Measurements from ENCODE around the gene PSRC1. TPM values are rescaled to one million over a fixed set of nuclear protein-coding genes. Genes with fewer than 3 reads are reported as not detected.

Gene PSRC1
- polyA plus RNA-seq, 1 of the 3 experiments (the other 2 are of a cell fraction), result 19.4 TPM

DNA sequence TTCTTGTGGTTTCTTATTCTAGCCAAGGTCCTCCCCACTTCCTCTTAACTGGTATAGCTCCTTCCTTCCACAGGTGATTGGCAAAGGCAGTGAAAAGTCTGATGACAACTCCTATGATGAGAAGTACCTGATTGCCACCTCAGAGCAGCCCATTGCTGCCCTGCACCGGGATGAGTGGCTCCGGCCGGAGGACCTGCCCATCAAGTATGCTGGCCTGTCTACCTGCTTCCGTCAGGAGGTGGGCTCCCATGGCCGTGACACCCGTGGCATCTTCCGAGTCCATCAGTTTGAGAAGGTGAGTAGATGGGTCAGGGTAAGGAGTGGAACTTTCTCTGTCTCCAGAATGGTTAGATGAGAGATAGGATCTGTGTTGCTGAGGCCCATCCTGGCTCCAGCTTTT, 47.8 kb downstream of the PSRC1 start:
- no peak overlapping the region for H3K9ac ChIP-seq
- no peaks in the 10 kb centered on the region for H4K20me1 ChIP-seq (ENCODE audit: insufficient read depth)
- H3K4me2 ChIP-seq, result no peak overlapping the region
- H2AFZ ChIP-seq (ENCODE audit: low read depth), result no peak overlapping the region
- peaks cover 8% of the 10 kb centered on the region for H3F3A ChIP-seq (replicated peaks; ENCODE audit: insufficient read depth)
- DNase-seq, result no peak
- no peaks in the 10 kb centered on the region for H3K9me2 ChIP-seq
- no peak overlapping the region; a peak in 1 of 4 replicates for H3K27ac ChIP-seq (ENCODE audit: low read depth in 2 of 2, low read length in 1 of 2)
- CTCF ChIA-PET, result interaction anchor here (0.6 to 2.7 kb wide), 4 partner anchors 11 to 29 kb away, joined by 3 to 15 read pairs (median 5); partner anchors contain the start of gene CELSR2
- peaks cover 55 to 76% of the 10 kb centered on the region in 2 experiments for H3K36me3 ChIP-seq (replicated peaks in 1 of 2; ENCODE audit: control insufficient read depth in 1 of 2, insufficient read depth in 2 of 2, low read length in 1 of 2)
- H3K4me3 ChIP-seq (ENCODE audit: low read depth in 2 of 2, low read length in 1 of 2), result no peak overlapping the region
- no peaks in the 10 kb centered on the region for H3K27me3 ChIP-seq (ENCODE audit: insufficient read depth)
- no peaks in the 10 kb centered on the region for H3K79me2 ChIP-seq (ENCODE audit: insufficient read depth)
- POLR2A ChIA-PET, result no interaction called here
- 96% methylated on average over 7 of the region's 7 CpGs for WGBS (ENCODE audit: low lambda C conversion rate)
- H3K9me3 ChIP-seq, result no peaks in the 10 kb centered on the region
- TF ChIP-seq YY1 (IDR thresholded peaks at IDR 0.05; ENCODE audit: low read depth) (no peak), MEF2A (IDR thresholded peaks at IDR 0.05; ENCODE audit: borderline replicate concordance, low read depth) (no peak), EP300 (IDR thresholded peaks at IDR 0.05; ENCODE audit: borderline replicate concordance in 1 of 2, low read depth in 1 of 2, low read length in 1 of 2) (no peak), GABPA (IDR thresholded peaks at IDR 0.05; ENCODE audit: low read depth) (no peak)
- TF ChIP-seq, protein P1, sequence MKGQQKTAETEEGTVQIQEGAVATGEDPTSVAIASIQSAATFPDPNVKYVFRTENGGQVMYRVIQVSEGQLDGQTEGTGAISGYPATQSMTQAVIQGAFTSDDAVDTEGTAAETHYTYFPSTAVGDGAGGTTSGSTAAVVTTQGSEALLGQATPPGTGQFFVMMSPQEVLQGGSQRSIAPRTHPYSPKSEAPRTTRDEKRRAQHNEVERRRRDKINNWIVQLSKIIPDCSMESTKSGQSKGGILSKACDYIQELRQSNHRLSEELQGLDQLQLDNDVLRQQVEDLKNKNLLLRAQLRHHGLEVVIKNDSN (IDR thresholded peaks at IDR 0.05; ENCODE audit: borderline replicate concordance, low read depth), result no peak
- peaks cover 0 to 4% of the 10 kb centered on the region in 2 experiments; a peak in 2 of 4 replicates for H3K4me1 ChIP-seq (ENCODE audit: control insufficient read depth in 1 of 2, insufficient read depth in 2 of 2, low read depth in 1 of 2, low read length in 1 of 2)

DNA sequence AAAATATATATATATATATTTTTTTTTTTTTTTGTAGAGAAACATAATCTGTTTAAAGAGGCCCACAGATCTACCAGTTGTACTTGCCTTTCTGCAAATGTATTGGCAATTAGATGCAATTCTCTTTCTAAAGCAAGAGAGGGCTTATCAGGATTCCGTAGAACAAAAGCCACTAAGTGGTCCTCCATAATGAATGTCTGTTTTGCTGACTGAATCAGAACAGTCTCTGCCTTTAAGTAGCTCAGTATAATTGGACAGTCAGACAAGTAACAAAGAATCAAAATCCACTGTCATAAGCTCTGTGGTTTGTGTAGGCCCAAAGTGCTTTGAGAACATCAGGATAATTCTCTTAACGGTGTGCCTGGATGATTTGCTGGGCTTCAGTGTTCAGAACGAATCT, 51.9 kb downstream of the PSRC1 start:
- H3K27ac ChIP-seq (ENCODE audit: low read depth in 2 of 2, low read length in 1 of 2), result no peak overlapping the region
- H3F3A ChIP-seq (replicated peaks; ENCODE audit: insufficient read depth), result peaks cover 8% of the 10 kb centered on the region
- H3K9ac ChIP-seq, result no peak overlapping the region
- 81% methylated on average over 3 of the region's 3 CpGs for WGBS (ENCODE audit: low lambda C conversion rate)
- no peak overlapping the region for H3K4me3 ChIP-seq (ENCODE audit: low read depth in 2 of 2, low read length in 1 of 2)
- no peak for TF ChIP-seq TEAD4 (IDR thresholded peaks at IDR 0.05; ENCODE audit: borderline replicate concordance, insufficient read depth)
- no peak for TF ChIP-seq TCF12 (IDR thresholded peaks at IDR 0.05)
- TF ChIP-seq YY1 (IDR thresholded peaks at IDR 0.05; ENCODE audit: low read depth), result no peak
- no peak for TF ChIP-seq TAF1 (IDR thresholded peaks at IDR 0.05; ENCODE audit: borderline replicate concordance, low read depth, low read length)
- TF ChIP-seq SMC3 (IDR thresholded peaks at IDR 0.05; ENCODE audit: low read depth, low read length), result no peak
- no peak for TF ChIP-seq NRF1 (IDR thresholded peaks at IDR 0.05; ENCODE audit: low read depth, low read length)
- TF ChIP-seq, protein P2, sequence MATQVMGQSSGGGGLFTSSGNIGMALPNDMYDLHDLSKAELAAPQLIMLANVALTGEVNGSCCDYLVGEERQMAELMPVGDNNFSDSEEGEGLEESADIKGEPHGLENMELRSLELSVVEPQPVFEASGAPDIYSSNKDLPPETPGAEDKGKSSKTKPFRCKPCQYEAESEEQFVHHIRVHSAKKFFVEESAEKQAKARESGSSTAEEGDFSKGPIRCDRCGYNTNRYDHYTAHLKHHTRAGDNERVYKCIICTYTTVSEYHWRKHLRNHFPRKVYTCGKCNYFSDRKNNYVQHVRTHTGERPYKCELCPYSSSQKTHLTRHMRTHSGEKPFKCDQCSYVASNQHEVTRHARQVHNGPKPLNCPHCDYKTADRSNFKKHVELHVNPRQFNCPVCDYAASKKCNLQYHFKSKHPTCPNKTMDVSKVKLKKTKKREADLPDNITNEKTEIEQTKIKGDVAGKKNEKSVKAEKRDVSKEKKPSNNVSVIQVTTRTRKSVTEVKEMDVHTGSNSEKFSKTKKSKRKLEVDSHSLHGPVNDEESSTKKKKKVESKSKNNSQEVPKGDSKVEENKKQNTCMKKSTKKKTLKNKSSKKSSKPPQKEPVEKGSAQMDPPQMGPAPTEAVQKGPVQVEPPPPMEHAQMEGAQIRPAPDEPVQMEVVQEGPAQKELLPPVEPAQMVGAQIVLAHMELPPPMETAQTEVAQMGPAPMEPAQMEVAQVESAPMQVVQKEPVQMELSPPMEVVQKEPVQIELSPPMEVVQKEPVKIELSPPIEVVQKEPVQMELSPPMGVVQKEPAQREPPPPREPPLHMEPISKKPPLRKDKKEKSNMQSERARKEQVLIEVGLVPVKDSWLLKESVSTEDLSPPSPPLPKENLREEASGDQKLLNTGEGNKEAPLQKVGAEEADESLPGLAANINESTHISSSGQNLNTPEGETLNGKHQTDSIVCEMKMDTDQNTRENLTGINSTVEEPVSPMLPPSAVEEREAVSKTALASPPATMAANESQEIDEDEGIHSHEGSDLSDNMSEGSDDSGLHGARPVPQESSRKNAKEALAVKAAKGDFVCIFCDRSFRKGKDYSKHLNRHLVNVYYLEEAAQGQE (IDR thresholded peaks at IDR 0.05; ENCODE audit: low read depth, low read length), result no peak
- no peak for TF ChIP-seq EP300 (IDR thresholded peaks at IDR 0.05; ENCODE audit: borderline replicate concordance in 1 of 2, low read depth in 1 of 2, low read length in 1 of 2)
- TF ChIP-seq RCOR1 (IDR thresholded peaks at IDR 0.05; ENCODE audit: low read length), result no peak
- TF ChIP-seq, protein P3, sequence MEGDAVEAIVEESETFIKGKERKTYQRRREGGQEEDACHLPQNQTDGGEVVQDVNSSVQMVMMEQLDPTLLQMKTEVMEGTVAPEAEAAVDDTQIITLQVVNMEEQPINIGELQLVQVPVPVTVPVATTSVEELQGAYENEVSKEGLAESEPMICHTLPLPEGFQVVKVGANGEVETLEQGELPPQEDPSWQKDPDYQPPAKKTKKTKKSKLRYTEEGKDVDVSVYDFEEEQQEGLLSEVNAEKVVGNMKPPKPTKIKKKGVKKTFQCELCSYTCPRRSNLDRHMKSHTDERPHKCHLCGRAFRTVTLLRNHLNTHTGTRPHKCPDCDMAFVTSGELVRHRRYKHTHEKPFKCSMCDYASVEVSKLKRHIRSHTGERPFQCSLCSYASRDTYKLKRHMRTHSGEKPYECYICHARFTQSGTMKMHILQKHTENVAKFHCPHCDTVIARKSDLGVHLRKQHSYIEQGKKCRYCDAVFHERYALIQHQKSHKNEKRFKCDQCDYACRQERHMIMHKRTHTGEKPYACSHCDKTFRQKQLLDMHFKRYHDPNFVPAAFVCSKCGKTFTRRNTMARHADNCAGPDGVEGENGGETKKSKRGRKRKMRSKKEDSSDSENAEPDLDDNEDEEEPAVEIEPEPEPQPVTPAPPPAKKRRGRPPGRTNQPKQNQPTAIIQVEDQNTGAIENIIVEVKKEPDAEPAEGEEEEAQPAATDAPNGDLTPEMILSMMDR (IDR thresholded peaks at IDR 0.05), result no peak
- TF ChIP-seq NFIC (IDR thresholded peaks at IDR 0.05; ENCODE audit: borderline replicate concordance), result no peak
- TF ChIP-seq RAD21 (IDR thresholded peaks at IDR 0.05; ENCODE audit: low read length), result no peak
- TF ChIP-seq FOXM1 (IDR thresholded peaks at IDR 0.05; ENCODE audit: low read depth), result no peak
- no peak for TF ChIP-seq RXRA (IDR thresholded peaks at IDR 0.05; ENCODE audit: borderline replicate concordance, low read depth)
- no peak for TF ChIP-seq GABPA (IDR thresholded peaks at IDR 0.05; ENCODE audit: low read depth)
- no peak for TF ChIP-seq SIN3A (IDR thresholded peaks at IDR 0.05; ENCODE audit: borderline replicate concordance, low read depth, low read length)
- H3K9me3 ChIP-seq, result no peaks in the 10 kb centered on the region
- H3K79me2 ChIP-seq (ENCODE audit: insufficient read depth), result peaks cover 26% of the 10 kb centered on the region
- H2AFZ ChIP-seq (ENCODE audit: low read depth), result no peak overlapping the region
- no peaks in the 10 kb centered on the region for H3K4me1 ChIP-seq (ENCODE audit: control insufficient read depth in 1 of 2, insufficient read depth in 2 of 2, low read depth in 1 of 2, low read length in 1 of 2)
- no peaks in the 10 kb centered on the region for H3K9me2 ChIP-seq
- no peak for DNase-seq
- peaks cover 68 to 70% of the 10 kb centered on the region in 2 experiments for H3K36me3 ChIP-seq (replicated peaks in 1 of 2; ENCODE audit: control insufficient read depth in 1 of 2, insufficient read depth in 2 of 2, low read length in 1 of 2)
- POLR2A ChIA-PET, result no interaction called here
- H3K27me3 ChIP-seq (ENCODE audit: insufficient read depth), result no peaks in the 10 kb centered on the region
- no peak overlapping the region for H3K4me2 ChIP-seq
- CTCF ChIA-PET, result interaction anchor here (0.7 to 2.3 kb wide), 3 partner anchors 9 to 45 kb away, joined by 4 to 10 read pairs (median 7); no protein-coding TSS in a partner anchor
- H4K20me1 ChIP-seq (ENCODE audit: insufficient read depth), result peaks cover 3% of the 10 kb centered on the region

Measured in SK-N-SH (cell line).